K562 (cell line): ENCODE results near the gene AJM1. TPM values are rescaled to one million over a fixed set of nuclear protein-coding genes. Genes with fewer than 3 reads are reported as not detected.
A peak's percentile ranks its signal among the peaks of the same experiment; 100 is the strongest.

ENCODE experiments used
- ATAC-seq: fragments of 200-7000 bp; cut with Tn5 transposase; 3 replicates; pipeline ENCODE4 v1.9.1; 2020; ENCODE audit warnings: moderate library complexity
- BruUV-seq: library from RNA; stranded (reverse); fragments of 400-500 nt; replicated peaks from 2 replicates; lab custom pipeline; 2021; lab: Mats Ljungman, UMichigan
- CTCF ChIA-PET: fragments of 300-600 bp; formaldehyde crosslinking; extraction: SDS; loops from one replicate; lab custom pipeline; 2021; ENCODE audit warnings: low intra/inter-chr PET ratio; lab: Yijun Ruan, JAX
- POLR2A ChIA-PET: fragments of 300-600, 350-650 bp; sonication (Branson Sonifier 250); formaldehyde crosslinking; extraction: SDS; loops from one replicate; lab custom pipeline; 2021; ENCODE audit warnings: antibody characterized with exemption, inconsistent platforms; lab: Yijun Ruan, JAX
- DNase-seq, 4 experiments: peaks; one replicate each; pipeline versions ENCODE4 v3.0.0 to v3.0.0-alpha.2; 2011 to 2018; ENCODE audit warnings: low spot score in 3 of 4, mixed read lengths in 3 of 4; ENCODE audit errors: extremely low read depth in 1 of 4
- FAIRE-seq: peaks from 2 replicates; lab custom pipeline; 2011; peaks lifted over from hg19 to GRCh38; lab: Jason Lieb, UNC
- H2AFZ ChIP-seq: 2 replicates; pipeline ENCODE4 v1.6.0; 2011; ENCODE audit warnings: low read depth, low read length, control low read depth, inconsistent platforms
- H3K27ac ChIP-seq: fragments of 200-600 bp; 3 replicates; pipeline ENCODE4 v1.8.0; 2011; ENCODE audit warnings: low read depth, mild to moderate bottlenecking, control low read depth, inconsistent platforms, low read length, moderate library complexity, mixed read lengths; ENCODE audit errors: extremely low read depth
- H3K27me3 ChIP-seq, 2 experiments: fragments of 300-600 bp in 1 of 2; 2 replicates in 1 of 2; 3 replicates in 1 of 2; pipeline versions ENCODE4 v1.6.0 to v1.8.0; 2011; ENCODE audit warnings: inconsistent platforms in 2 of 2, low read length in 2 of 2, mild to moderate bottlenecking in 1 of 2, mixed read lengths in 1 of 2, moderate library complexity in 1 of 2; ENCODE audit not compliant: control insufficient read depth in 2 of 2, insufficient read depth in 2 of 2
- H3K36me3 ChIP-seq: fragments of 300-600 bp; 3 replicates; pipeline ENCODE4 v1.8.0; 2011; ENCODE audit warnings: mild to moderate bottlenecking, low read length, inconsistent platforms; ENCODE audit not compliant: control insufficient read depth, insufficient read depth
- H3K4me1 ChIP-seq, 2 experiments: fragments of 200-600 bp in 1 of 2; replicated peaks in 1 of 2; 2 replicates in 1 of 2; 3 replicates in 1 of 2; pipeline versions ENCODE4 v1.5.1 to v1.8.0; 2011; ENCODE audit warnings: inconsistent platforms in 2 of 2, low read length in 2 of 2, mild to moderate bottlenecking in 1 of 2, mixed read lengths in 1 of 2, moderate library complexity in 1 of 2; ENCODE audit not compliant: control insufficient read depth in 2 of 2, insufficient read depth in 2 of 2
- H3K4me2 ChIP-seq: 2 replicates; pipeline ENCODE4 v1.6.1; 2011; ENCODE audit warnings: low read length, control low read depth, inconsistent platforms, mixed read lengths; ENCODE audit not compliant: insufficient read depth
- H3K4me3 ChIP-seq: fragments of 200-600 bp; sonication (generic), shearing (Covaris generic); 2 replicates; pipeline ENCODE4 v1.5.1; 2016; ENCODE audit warnings: control low read depth, inconsistent platforms
- H3K79me2 ChIP-seq: fragments of 200-600 bp; 3 replicates; pipeline ENCODE4 v1.8.0; 2011; ENCODE audit warnings: low read length, inconsistent platforms; ENCODE audit not compliant: control insufficient read depth, insufficient read depth
- H3K9ac ChIP-seq, 2 experiments: 2 replicates each; pipeline versions ENCODE4 v1.6.0 to v1.6.1; 2011; ENCODE audit warnings: low read depth in 2 of 2, low read length in 2 of 2, control low read depth in 1 of 2, inconsistent platforms in 1 of 2, mild to moderate bottlenecking in 1 of 2, mixed read lengths in 1 of 2; ENCODE audit not compliant: insufficient read depth in 1 of 2
- H3K9me1 ChIP-seq: one replicate; pipeline ENCODE4 v1.6.0; 2011; ENCODE audit warnings: inconsistent platforms, mild to moderate bottlenecking, low read length, moderate library complexity; ENCODE audit not compliant: control insufficient read depth, insufficient read depth
- H3K9me3 ChIP-seq: replicated peaks from 2 replicates; pipeline ENCODE4 v1.5.1; 2011; ENCODE audit warnings: low read depth, low read length, inconsistent platforms; ENCODE audit not compliant: control insufficient read depth, insufficient read depth
- H4K20me1 ChIP-seq: replicated peaks from 2 replicates; pipeline ENCODE4 v1.6.1; 2011; ENCODE audit warnings: low read length, inconsistent platforms, mixed read lengths; ENCODE audit not compliant: control insufficient read depth, insufficient read depth
- EZH2 ChIP-seq: IDR thresholded peaks from 2 replicates; pipeline ENCODE4 v1.6.1; 2012; ENCODE audit warnings: low read depth, mild to moderate bottlenecking, inconsistent platforms, low read length, borderline replicate concordance
- MCM3 ChIP-seq: fragments of 450-650 bp; IDR thresholded peaks from 2 replicates; pipeline ENCODE4 v1.6.1; 2016
- NR1H2 ChIP-seq: sonication (generic); formaldehyde crosslinking; IDR thresholded peaks from 2 replicates; pipeline ENCODE4 v1.4.0; 2020; ENCODE audit warnings: mild to moderate bottlenecking, missing genetic modification reagents
- RBM22 ChIP-seq: fragments of 200-400 bp; formaldehyde crosslinking; IDR thresholded peaks from 2 replicates; pipeline ENCODE4 v1.6.1; 2018; ENCODE audit warnings: low read length, low read depth; ENCODE audit not compliant: poor library complexity, severe bottlenecking
- SMARCB1 ChIP-seq: IDR thresholded peaks from 2 replicates; pipeline ENCODE4 v1.6.1; 2011; ENCODE audit warnings: improper control_type of control experiment, low read depth; ENCODE audit not compliant: insufficient read length
- ZBTB17 ChIP-seq: fragments of 450-650 bp; formaldehyde crosslinking; IDR thresholded peaks from 2 replicates; pipeline ENCODE4 v1.4.0; 2020; ENCODE audit warnings: mild to moderate bottlenecking
- ZFP30 ChIP-seq: fragments of 250-450 bp; sonication (Bioruptor Pico); IDR thresholded peaks from 2 replicates; pipeline ENCODE4 v1.8.0; 2022; ENCODE audit warnings: moderate library complexity, mild to moderate bottlenecking, inconsistent platforms, borderline replicate concordance
- ZKSCAN3 ChIP-seq: fragments of 250-450 bp; sonication (Bioruptor Pico); IDR thresholded peaks from 2 replicates; pipeline ENCODE4 v1.4.0; 2020
- ZNF174 ChIP-seq: fragments of 250-450 bp; sonication (Bioruptor Pico); IDR thresholded peaks from 2 replicates; pipeline ENCODE4 v1.4.0; 2020; ENCODE audit warnings: mild to moderate bottlenecking
- WGBS: fragments of 100-300 bp; shearing (Covaris generic); methylation state at CpG from one replicate; pipeline ENCODE4 v1.1.6; 2016; ENCODE audit warnings: low coverage, mixed read lengths; ENCODE audit not compliant: insufficient coverage; ENCODE audit errors: missing lambda C conversion rate; 5-methylcytosine and 5-hydroxymethylcytosine counted together
- in situ Hi-C: fragments of 300-500 bp; cut with MboI; formaldehyde crosslinking; loops from 4 replicates; pipeline ENCODE4 v1.15.0; 2018; ENCODE audit warnings: inconsistent platforms, mixed read lengths
- intact Hi-C: fragments of 100-400 bp; cut with micrococcal nuclease; formaldehyde crosslinking; loops from 2 replicates; pipeline ENCODE4 v1.14.2; 2022
- polyA plus RNA-seq, 8 experiments: library from polyadenylated mRNA; depleted of rRNA in 4 of 8; stranded (reverse) in 5 of 8; unstranded in 3 of 8; fragments of >200 nt; fragmentation: Nextera tagmentation in 2 of 8; fragmentation: Illumina TruSeq in 1 of 8; extraction: Ambion mirVana in 2 of 8; extraction: Trizol in 1 of 8; gene quantifications; 2 replicates each; pipeline versions ENCODE4 v1.2.1 to v1.2.3, GENCODE V29; 2011 to 2014; ENCODE audit warnings: inconsistent platforms in 1 of 8, missing spikeins in 1 of 8
- total RNA-seq, 7 experiments: library from RNA; depleted of rRNA in 6 of 7; stranded (reverse); fragments of >200 nt in 6 of 7; fragmentation: Illumina TruSeq in 2 of 7; extraction: Trizol in 2 of 7; gene quantifications; 2 replicates each; pipeline versions ENCODE4 v1.2.1 to v1.2.3, GENCODE V29; 2011 to 2021; ENCODE audit warnings: low replicate concordance in 1 of 7

The AJM1 gene
- total and polyA plus RNA-seq, 9 of the 15 experiments (the other 6 are each of a cell fraction or from before 2014, with no cell fraction given): 0.01 to 3.7 (median 0.65) TPM; not detected in 1

DNA sequence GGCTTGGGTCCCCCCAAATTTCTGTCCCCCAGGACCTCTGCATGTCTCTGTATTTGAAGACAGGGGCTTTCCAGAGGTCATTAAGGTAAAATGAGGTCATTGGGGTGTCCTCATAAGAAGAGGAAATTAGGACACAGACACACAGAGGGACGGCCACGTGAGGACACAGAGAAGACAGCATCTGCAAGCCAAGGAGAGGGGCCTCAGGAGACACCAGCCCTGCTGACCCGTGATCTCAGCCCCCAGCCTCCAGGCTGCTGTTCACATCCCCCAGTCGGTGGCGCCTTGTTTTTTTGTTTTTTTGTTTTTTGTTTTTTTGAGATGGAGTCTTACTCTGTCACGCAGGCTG, 47.3 kb upstream of the AJM1 start:
- no peak for ATAC-seq
- Histone ChIP-seq H3K9me1 (peaks cover 4% of the 10 kb centered on the region), H2AFZ (no peak overlapping the region), H3K9me3 (no peaks in the 10 kb centered on the region), H4K20me1 (peaks cover 5% of the 10 kb centered on the region; the same call in 1 of the 2 replicates), H3K4me3 (no peak overlapping the region), H3K4me1 (peaks cover 51 to 71% of the 10 kb centered on the region in 2 experiments), H3K79me2 (peaks cover 19% of the 10 kb centered on the region), H3K27me3 (no peaks in the 10 kb centered on the region), H3K4me2 (no peak overlapping the region), H3K27ac (no peak overlapping the region), H3K9ac (peak overlapping the region in 1 of 2 experiments; percentile 82; a peak in 2 of 4 replicates), H3K36me3 (peaks cover 18% of the 10 kb centered on the region; the same call in 1 of the 3 replicates)
- BruUV-seq: no TSS peak
- TF ChIP-seq ZNF174 (CRISPR knock-in tag) (no peak), NR1H2 (CRISPR knock-in tag) (no peak), ZKSCAN3 (no peak), SMARCB1 (no peak), RBM22 (no peak), EZH2 (no peak), ZBTB17 (no peak), MCM3 (no peak), ZFP30 (no peak)
- 53% methylated on average over 6 of the region's 6 CpGs for WGBS
- in situ Hi-C loops: loop anchor here (25.0 kb wide), 1 partner anchor 442 kb away; the partner anchor contains the start of genes CYSRT1, RNF224, SLC34A3 and TUBB4B
- CTCF ChIA-PET: no interaction called here
- no peak for FAIRE-seq
- intact Hi-C loops: no loop called here
- POLR2A ChIA-PET: interaction anchor here (0.6 to 2.8 kb wide), 2 partner anchors 13 to 383 kb away, joined by 4 to 14 read pairs; partner anchors contain the start of gene RABL6
- no peak for DNase-seq
